HUES6 (cell line): ENCODE data around the gene ZRANB1.

ENCODE experiments used
- H3K27ac ChIP-seq: 2 replicates; pipeline ENCODE4 v1.7.0; 2013; ENCODE audit warnings: low read depth, mild to moderate bottlenecking, low read length, inconsistent platforms
- H3K27me3 ChIP-seq: 2 replicates; pipeline ENCODE4 v1.6.1; 2013; ENCODE audit warnings: low read length; ENCODE audit not compliant: control insufficient read depth, insufficient read depth
- H3K36me3 ChIP-seq: 2 replicates; pipeline ENCODE4 v1.6.1; 2013; ENCODE audit warnings: low read length; ENCODE audit not compliant: control insufficient read depth, insufficient read depth
- H3K4me1 ChIP-seq: 2 replicates; pipeline ENCODE4 v1.6.1; 2013; ENCODE audit warnings: low read length; ENCODE audit not compliant: control insufficient read depth, insufficient read depth
- H3K4me3 ChIP-seq: 2 replicates; pipeline ENCODE4 v1.5.1; 2013; ENCODE audit warnings: low read depth, low read length
- H3K9ac ChIP-seq: one replicate; pipeline ENCODE4 v1.6.1; 2013; ENCODE audit warnings: mild to moderate bottlenecking, low read length
- H3K9me3 ChIP-seq: 2 replicates; pipeline ENCODE4 v1.6.1; 2013; ENCODE audit warnings: low read depth, low read length; ENCODE audit not compliant: control insufficient read depth, insufficient read depth

Gene ZRANB1

DNA sequence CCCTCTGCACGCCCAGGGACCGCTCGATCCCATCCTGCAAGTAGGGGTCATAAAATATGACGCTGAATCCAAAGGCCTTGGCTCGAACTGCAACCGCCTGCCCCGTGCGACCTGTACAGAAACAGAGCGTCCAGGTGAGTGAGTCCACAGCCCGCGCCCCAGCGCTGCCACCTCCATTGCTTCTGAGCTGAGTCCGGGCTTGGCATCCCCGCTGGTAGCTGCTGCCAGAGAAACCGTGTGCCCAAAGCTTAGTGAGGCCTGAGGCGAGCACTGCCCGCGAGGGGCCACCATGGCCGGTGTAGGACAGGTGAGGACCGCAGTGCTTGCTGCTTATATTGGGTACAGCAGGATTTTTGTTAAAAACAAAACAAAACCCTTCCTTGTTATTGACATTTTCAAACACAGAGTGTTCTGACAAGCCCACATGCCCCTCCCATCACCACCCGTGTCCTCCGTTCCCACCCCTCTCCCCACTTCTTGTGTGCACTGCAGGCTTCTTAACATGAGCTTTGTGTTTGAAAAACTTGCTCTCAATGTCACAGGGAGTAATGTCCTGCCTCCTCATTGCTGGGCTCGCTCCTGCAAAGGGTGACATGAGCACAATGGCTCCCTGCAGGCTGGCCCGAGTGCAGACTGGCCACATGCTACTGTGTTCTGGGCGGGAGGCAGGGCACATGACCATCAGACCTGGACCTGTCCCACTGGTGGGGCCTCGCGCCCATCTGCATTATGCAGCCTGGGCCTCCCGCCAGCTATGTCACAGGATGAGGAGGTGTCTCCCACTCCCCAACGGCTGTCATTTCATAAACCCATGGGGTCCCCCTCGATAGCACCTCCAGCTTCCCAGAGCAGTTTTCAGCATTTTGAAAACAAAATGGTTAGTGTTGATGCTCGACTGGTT is 52.9 kb downstream of the ZRANB1 start:
- no peaks in the 10 kb centered on the region for H3K9me3 ChIP-seq
- H3K4me1 ChIP-seq = no peaks in the 10 kb centered on the region
- H3K27me3 ChIP-seq = no peaks in the 10 kb centered on the region
- H3K4me3 ChIP-seq = no peak overlapping the region
- H3K9ac ChIP-seq = no peak overlapping the region
- H3K27ac ChIP-seq = no peak overlapping the region
- H3K36me3 ChIP-seq = peaks cover 96% of the 10 kb centered on the region

GRCh38 chr10:124995605-124996004 is 53.7 kb downstream of the ZRANB1 start:
- Histone ChIP-seq H3K4me1 (no peaks in the 10 kb centered on the region), H3K9me3 (no peaks in the 10 kb centered on the region), H3K27me3 (no peaks in the 10 kb centered on the region), H3K27ac (no peak overlapping the region), H3K9ac (no peak overlapping the region), H3K4me3 (no peak overlapping the region), H3K36me3 (peaks cover 98% of the 10 kb centered on the region)

GRCh38 chr10:124996127-124996853 is 54.4 kb downstream of the ZRANB1 start:
- H3K9me3 ChIP-seq = no peaks in the 10 kb centered on the region
- H3K9ac ChIP-seq = no peak overlapping the region
- H3K4me3 ChIP-seq = no peak overlapping the region
- H3K36me3 ChIP-seq = peaks cover 98% of the 10 kb centered on the region
- H3K27me3 ChIP-seq = no peaks in the 10 kb centered on the region
- H3K4me1 ChIP-seq = no peaks in the 10 kb centered on the region
- H3K27ac ChIP-seq = no peak overlapping the region

DNA sequence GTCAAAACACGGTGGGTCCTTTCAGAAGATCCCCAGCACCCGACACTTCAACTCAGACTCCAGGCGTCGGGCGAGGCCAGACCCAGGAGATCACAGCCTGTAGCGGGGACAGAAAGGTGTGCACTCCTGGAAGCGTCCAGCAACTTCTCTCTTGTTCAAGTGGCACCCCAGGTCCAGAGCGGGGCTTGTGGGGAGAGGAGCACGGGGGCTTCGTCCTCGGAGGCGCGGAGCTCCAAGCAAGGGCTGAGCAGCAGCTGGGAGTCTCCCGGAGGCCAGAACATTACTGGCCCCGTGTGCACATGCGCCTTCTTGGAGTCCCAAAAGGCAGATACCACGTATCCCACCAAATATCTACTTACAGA is 54.9 kb downstream of the ZRANB1 start:
- Histone ChIP-seq H3K27me3 (no peaks in the 10 kb centered on the region), H3K9me3 (no peaks in the 10 kb centered on the region), H3K36me3 (peaks cover 98% of the 10 kb centered on the region), H3K27ac (no peak overlapping the region), H3K4me3 (no peak overlapping the region), H3K4me1 (no peaks in the 10 kb centered on the region), H3K9ac (no peak overlapping the region)

- peaks cover 98% of the 10 kb centered on the region for H3K36me3 ChIP-seq
- H3K9me3 ChIP-seq = no peaks in the 10 kb centered on the region
- H3K27ac ChIP-seq = no peak overlapping the region
- H3K4me3 ChIP-seq = no peak overlapping the region
- no peak overlapping the region for H3K9ac ChIP-seq
- H3K4me1 ChIP-seq = no peaks in the 10 kb centered on the region
- H3K27me3 ChIP-seq = no peaks in the 10 kb centered on the region
Measured at GRCh38 chr10:124997306-124997705, 55.4 kb downstream of the ZRANB1 start.

GRCh38 chr10:124997771-124998623 is 56.1 kb downstream of the ZRANB1 start:
- Histone ChIP-seq H3K4me1 (no peaks in the 10 kb centered on the region), H3K27ac (no peak overlapping the region), H3K36me3 (peaks cover 98% of the 10 kb centered on the region), H3K9me3 (no peaks in the 10 kb centered on the region), H3K4me3 (no peak overlapping the region), H3K9ac (no peak overlapping the region), H3K27me3 (no peaks in the 10 kb centered on the region)

- H3K4me1 ChIP-seq = no peaks in the 10 kb centered on the region
- H3K9ac ChIP-seq = no peak overlapping the region
- H3K9me3 ChIP-seq = no peaks in the 10 kb centered on the region
- H3K36me3 ChIP-seq = peaks cover 97% of the 10 kb centered on the region
- no peak overlapping the region for H3K4me3 ChIP-seq
- H3K27me3 ChIP-seq = no peaks in the 10 kb centered on the region
- no peak overlapping the region for H3K27ac ChIP-seq
Measured at GRCh38 chr10:124998624-124999291, 56.8 kb downstream of the ZRANB1 start.

GRCh38 chr10:124999433-125000365 is 57.8 kb downstream of the ZRANB1 start:
- Histone ChIP-seq H3K27me3 (no peaks in the 10 kb centered on the region), H3K9ac (no peak overlapping the region), H3K4me1 (no peaks in the 10 kb centered on the region; the same call in 1 of the 2 replicates), H3K36me3 (peaks cover 96% of the 10 kb centered on the region), H3K4me3 (no peak overlapping the region), H3K27ac (no peak overlapping the region), H3K9me3 (no peaks in the 10 kb centered on the region)

DNA sequence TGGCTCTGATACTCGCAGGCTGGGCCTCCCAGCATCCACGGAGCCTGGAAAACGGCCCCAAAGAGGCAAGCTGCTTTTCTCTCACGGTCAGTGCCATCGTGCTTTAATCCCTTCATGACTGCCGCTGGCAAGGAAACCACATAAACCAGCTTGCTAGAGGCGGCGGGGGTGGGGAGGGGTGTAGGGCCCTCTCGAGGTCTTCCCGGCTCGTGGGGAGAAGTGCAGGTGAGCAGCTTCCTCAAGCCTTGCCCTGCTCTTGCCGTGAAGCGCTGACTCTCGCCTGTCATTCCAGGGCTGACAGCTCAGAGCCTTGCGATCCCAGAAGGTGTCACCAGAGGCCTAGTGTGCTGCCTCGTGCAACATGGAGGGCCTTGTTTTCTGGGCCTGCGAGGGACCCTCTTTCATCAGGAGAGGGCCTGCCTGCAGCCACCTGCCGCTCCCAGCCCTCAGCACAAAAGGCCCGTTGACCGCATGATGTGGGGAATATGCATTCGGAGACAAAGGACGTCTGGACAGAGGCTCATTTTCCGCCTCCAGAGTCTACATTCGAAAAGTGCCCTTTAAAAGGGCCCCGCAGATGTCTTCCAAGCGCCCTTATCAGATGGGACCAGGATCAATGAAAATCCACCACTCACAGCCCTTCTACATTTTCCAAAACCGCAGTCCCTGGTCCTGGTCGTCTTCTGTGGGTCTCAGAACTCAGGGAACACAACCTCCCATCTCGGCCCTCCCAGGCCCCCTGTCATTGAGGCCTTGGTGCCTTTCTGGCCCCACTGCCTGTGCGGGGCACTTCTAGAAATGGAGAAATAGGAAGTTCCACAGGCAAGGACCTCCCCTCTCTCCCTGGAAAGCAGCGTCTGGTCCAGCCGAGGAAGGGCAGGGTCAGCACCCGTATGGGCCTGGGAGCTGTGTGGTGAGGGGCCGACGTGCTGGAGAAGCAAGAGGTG is 58.7 kb downstream of the ZRANB1 start:
- Histone ChIP-seq H3K4me1 (no peaks in the 10 kb centered on the region; the same call in 1 of the 2 replicates), H3K9ac (no peak overlapping the region), H3K9me3 (no peaks in the 10 kb centered on the region), H3K4me3 (no peak overlapping the region), H3K27me3 (no peaks in the 10 kb centered on the region), H3K27ac (no peak overlapping the region), H3K36me3 (peaks cover 96% of the 10 kb centered on the region)
